T-cell (primary cell): ENCODE measurements around the gene PSMD12. TPM values are rescaled to one million over a fixed set of nuclear protein-coding genes. Genes with fewer than 3 reads are reported as not detected.
A peak's percentile ranks its signal among the peaks of the same experiment; 100 is the strongest.

Source experiments
- ATAC-seq, 4 experiments: fragments of 200-7000 bp in 3 of 4; fragments of 150-1000 bp in 1 of 4; cut with Tn5 transposase; replicated peaks in 1 of 4; 1 replicate in 3 of 4; 2 replicates in 1 of 4; pipeline ENCODE4 v1.10.0; 2021; ENCODE audit warnings: moderate library complexity in 3 of 4, mild to moderate bottlenecking in 2 of 4, moderate number of reproducible peaks in 1 of 4
- CTCF ChIA-PET, 2 donors: fragments of 300-600 bp; sonication (Branson Sonifier 250); formaldehyde crosslinking; loops; one replicate each; lab custom pipeline; 2022; ENCODE audit warnings: antibody characterized with exemption in 2 of 2; lab: Charles Lee
- POLR2A ChIA-PET, 2 donors: fragments of 300-600 bp; sonication (Branson Sonifier 250); formaldehyde crosslinking; loops; one replicate each; lab custom pipeline; 2022; ENCODE audit warnings: antibody characterized with exemption in 2 of 2; lab: Charles Lee
- DNase-seq, 35 experiments: peaks; one replicate each; pipeline versions ENCODE4 v3.0.0 to v3.0.0-alpha.2; 2013 to 2023
- H3K27ac ChIP-seq: one replicate; pipeline ENCODE4 v1.5.1; 2013; ENCODE audit warnings: low read length
- H3K27me3 ChIP-seq, 2 experiments: replicated peaks in 1 of 2; 1 replicate in 1 of 2; 2 replicates in 1 of 2; pipeline versions ENCODE4 v1.6.1 to v1.7.0; 2013; ENCODE audit warnings: low read length in 1 of 2, mixed read lengths in 1 of 2; ENCODE audit not compliant: control insufficient read depth in 2 of 2, insufficient read depth in 2 of 2; ENCODE audit errors: extremely low read depth in 1 of 2
- H3K36me3 ChIP-seq, 2 donors: 1 replicate in 1 of 2; 2 replicates in 1 of 2; pipeline versions ENCODE4 v1.6.1 to v1.7.0; 2013; ENCODE audit warnings: low read length in 1 of 2; ENCODE audit not compliant: control insufficient read depth in 2 of 2, insufficient read depth in 1 of 2; ENCODE audit errors: extremely low read depth in 1 of 2
- H3K4me1 ChIP-seq, 2 experiments: 1 replicate in 1 of 2; 2 replicates in 1 of 2; pipeline versions ENCODE4 v1.6.1 to v1.7.0; 2013; ENCODE audit warnings: low read length in 2 of 2, mixed read lengths in 1 of 2; ENCODE audit not compliant: insufficient read depth in 2 of 2, control insufficient read depth in 1 of 2; ENCODE audit errors: extremely low read depth in 1 of 2
- H3K4me3 ChIP-seq, 2 donors: 1 replicate in 1 of 2; 2 replicates in 1 of 2; pipeline versions ENCODE4 v1.5.1 to v1.7.0; 2013; ENCODE audit warnings: mild to moderate bottlenecking in 2 of 2, low read length in 1 of 2, moderate library complexity in 1 of 2; ENCODE audit not compliant: control insufficient read depth in 1 of 2; ENCODE audit errors: extremely low read depth in 1 of 2
- H3K9me3 ChIP-seq: 2 replicates; pipeline ENCODE4 v1.7.0; 2013
- H3K27ac Mint-ChIP-seq, 2 donors: one replicate each; pipeline ENCODE4 v1.8.0; 2020 to 2021; ENCODE audit warnings: mild to moderate bottlenecking in 2 of 2, mixed read lengths in 2 of 2
- H3K27me3 Mint-ChIP-seq, 2 donors: one replicate each; pipeline ENCODE4 v1.8.0; 2021 to 2022; ENCODE audit warnings: mixed read lengths in 2 of 2
- H3K36me3 Mint-ChIP-seq: one replicate; pipeline ENCODE4 v1.8.0; 2021; ENCODE audit warnings: mixed read lengths
- H3K4me1 Mint-ChIP-seq, 3 donors: one replicate each; pipeline ENCODE4 v1.8.0; 2020 to 2022; ENCODE audit warnings: mixed read lengths in 3 of 3, mild to moderate bottlenecking in 1 of 3
- H3K4me3 Mint-ChIP-seq, 3 donors: one replicate each; pipeline ENCODE4 v1.8.0; 2020 to 2022; ENCODE audit warnings: mild to moderate bottlenecking in 3 of 3, mixed read lengths in 3 of 3, moderate library complexity in 3 of 3
- H3K9me3 Mint-ChIP-seq, 3 donors: one replicate each; pipeline ENCODE4 v1.8.0; 2020 to 2022; ENCODE audit warnings: mixed read lengths in 3 of 3
- WGBS: methylation state at CpG from one replicate; pipeline ENCODE4 v1.1.5; 2013; ENCODE audit warnings: missing lambda C conversion rate; ENCODE audit not compliant: insufficient coverage; 5-methylcytosine and 5-hydroxymethylcytosine counted together
- total RNA-seq, 35 experiments: library from RNA in 6 of 35; stranded (reverse) in 6 of 35; fragments of 120-200 nt in 1 of 35; gene quantifications; one replicate each; pipeline versions ENCODE4 v1.2.1 to v1.2.4 and lab custom pipeline; 2013 to 2026

The PSMD12 gene
- 10 to 100 TPM; 28.1 to 49.9 (median 37.7) TPM for total RNA-seq
- total RNA-seq (2013): 28.0 TPM
- 34.8 to 191 (median 58.2) reads per million in 29 experiments for total RNA-seq (lab: John Stamatoyannopoulos, UW)

DNA sequence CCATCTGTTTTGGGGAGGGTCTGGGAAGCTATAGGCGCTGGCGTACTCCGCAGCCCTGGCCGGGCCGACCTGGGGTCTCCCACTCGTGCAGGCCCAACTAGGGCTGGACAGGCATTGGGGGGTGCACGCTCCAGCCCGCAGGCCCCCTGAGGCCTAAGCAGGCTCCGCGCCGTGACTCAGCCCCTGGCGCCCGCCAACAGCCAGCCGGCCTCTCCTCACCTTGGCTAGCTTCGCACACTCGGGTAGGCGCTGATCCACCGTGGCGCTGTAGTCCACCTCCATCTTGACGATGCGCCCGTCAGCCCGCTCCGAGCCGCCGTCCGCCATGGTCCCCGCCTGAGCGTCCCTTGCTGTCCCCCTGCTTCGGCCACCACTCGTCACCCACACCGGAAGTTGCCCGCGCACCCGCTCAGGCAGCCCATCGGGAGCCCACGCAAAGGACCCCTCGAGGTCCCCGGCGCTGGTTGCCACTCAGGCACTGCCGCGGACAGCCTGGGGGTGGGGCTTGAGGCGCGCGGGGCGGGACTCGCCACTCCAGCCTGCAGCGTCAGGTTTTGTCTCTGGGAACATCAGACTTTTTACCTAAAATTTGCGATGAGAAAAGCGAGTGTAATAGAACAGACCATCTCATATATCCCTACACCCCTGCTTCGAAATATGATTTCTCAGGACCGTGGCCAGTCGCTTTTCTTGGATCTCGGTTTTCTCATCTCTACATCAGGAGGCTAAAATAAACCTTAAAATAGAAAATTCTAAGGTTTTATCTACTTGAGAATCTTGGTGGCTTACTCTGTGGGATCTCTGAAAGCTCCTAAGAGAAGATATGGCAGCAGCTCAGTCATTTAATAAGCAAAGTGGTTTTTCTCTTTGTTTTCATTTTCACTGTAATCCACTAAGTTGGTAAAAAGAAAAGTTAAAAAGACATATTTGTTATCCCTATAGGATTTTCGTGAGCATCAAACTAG, at the start of gene PSMD12:
PSMD12 (minus strand) TSS at position 385 of the 965 bp plus-strand sequence; CDS start at position 327, 58 bp downstream.
- Mint-ChIP-seq H3K27ac (peak within 1 kb of the TSS; percentile 96 to 98), H3K4me3 (peak within 1 kb of the TSS; percentile 87 to 96 (median 92)), H3K36me3 (peaks cover 4% of the 10 kb centered on the region), H3K27me3 (no peaks in the 10 kb centered on the region), H3K9me3 (no peaks in the 10 kb centered on the region), H3K4me1 (peaks cover 46 to 52% (median 48%) of the 10 kb centered on the region in 3 donors)
- peaks cover 0 to 5% of the 10 kb centered on the region in 2 donors for H3K36me3 ChIP-seq
- under 1% methylated on average over 42 of the region's 55 CpGs for WGBS
- ChIA-PET CTCF (interaction anchor here (0.5 to 4.5 kb wide), 4 partner anchors 10 to 796 kb away, joined by 3 to 30 read pairs (median 8); partner anchors contain the start of gene PITPNC1 (in 1 of the 2)), POLR2A (interaction anchor here (0.6 to 0.7 kb wide), 4 partner anchors 14 to 351 kb away, joined by 3 to 9 read pairs (median 4); no protein-coding TSS in a partner anchor)
- no peaks in the 10 kb centered on the region for H3K27me3 ChIP-seq
- DNase-seq (peak; percentile 82 to 96 (median 89)), ATAC-seq (peak; percentile 97 to 99 (median 98))
- H3K4me1 ChIP-seq: peaks cover 14 to 24% of the 10 kb centered on the region in 2 experiments
- H3K4me3 ChIP-seq: peak within 1 kb of the TSS; percentile 94 to 97
- H3K27ac ChIP-seq: peak within 1 kb of the TSS; percentile 94
- H3K9me3 ChIP-seq: no peaks in the 10 kb centered on the region

- WGBS: 95% methylated on average over 3 of the region's 7 CpGs
- no peak for ATAC-seq
- H3K27me3 ChIP-seq: no peaks in the 10 kb centered on the region
- H3K36me3 ChIP-seq: peaks cover 0 to 3% of the 10 kb centered on the region in 2 donors
- Mint-ChIP-seq H3K4me3 (no peak overlapping the region), H3K27ac (peak overlapping the region; percentile 50), H3K27me3 (no peaks in the 10 kb centered on the region), H3K9me3 (peaks cover 0 to 7% (median 0%) of the 10 kb centered on the region in 3 donors), H3K4me1 (peaks cover 85 to 94% (median 91%) of the 10 kb centered on the region in 3 donors), H3K36me3 (peaks cover 32% of the 10 kb centered on the region)
- no peak overlapping the region for H3K4me3 ChIP-seq
- no peaks in the 10 kb centered on the region for H3K9me3 ChIP-seq
- ChIA-PET CTCF (interaction anchor here in 1 of 2 donors (0.5 kb wide), 1 partner anchor 37 kb away, joined by 3 read pairs; no protein-coding TSS in a partner anchor), POLR2A (interaction anchor here in 1 of 2 donors (0.6 kb wide), 1 partner anchor 64 kb away, joined by 3 read pairs; no protein-coding TSS in a partner anchor)
- H3K4me1 ChIP-seq: peaks cover 8 to 51% of the 10 kb centered on the region in 2 experiments
- no peak overlapping the region for H3K27ac ChIP-seq
- DNase-seq: no peak
These were observed 48.9 kb upstream of the PSMD12 start for GRCh38 chr17:67415291-67415690.

DNA sequence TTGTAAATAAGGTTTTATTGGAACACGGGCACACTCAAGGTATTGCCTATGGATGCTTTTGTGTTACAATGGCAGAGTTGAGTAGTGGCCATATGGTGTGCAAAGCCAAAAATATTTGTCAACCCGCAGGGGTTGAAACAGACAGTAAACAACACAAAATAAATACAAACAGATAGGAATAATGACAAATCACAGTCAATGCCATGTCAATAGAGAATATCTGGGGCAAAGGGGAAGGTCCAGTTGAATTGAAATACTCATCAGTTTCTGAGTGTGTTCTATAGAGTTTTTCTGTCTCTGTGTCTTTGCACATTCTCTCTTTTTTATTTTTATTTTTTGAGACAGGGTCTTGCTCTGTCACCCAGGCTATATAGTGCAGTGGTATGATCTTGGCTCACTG, 48.2 kb upstream of the PSMD12 start:
- peaks cover 0 to 3% of the 10 kb centered on the region in 2 donors for H3K36me3 ChIP-seq
- peaks cover 3 to 45% of the 10 kb centered on the region in 2 experiments for H3K4me1 ChIP-seq
- POLR2A ChIA-PET: no interaction called here
- H3K27ac ChIP-seq: no peak overlapping the region
- Mint-ChIP-seq H3K27me3 (no peaks in the 10 kb centered on the region), H3K36me3 (peaks cover 35% of the 10 kb centered on the region), H3K27ac (peak overlapping the region; percentile 50 to 69), H3K4me3 (no peak overlapping the region), H3K4me1 (peaks cover 82 to 94% (median 88%) of the 10 kb centered on the region in 3 donors), H3K9me3 (peaks cover 0 to 7% (median 0%) of the 10 kb centered on the region in 3 donors)
- no peaks in the 10 kb centered on the region for H3K9me3 ChIP-seq
- no peak for ATAC-seq
- WGBS: no CpG with 5 or more reads among the region's 2 CpGs
- no peaks in the 10 kb centered on the region for H3K27me3 ChIP-seq
- no peak overlapping the region for H3K4me3 ChIP-seq
- CTCF ChIA-PET: no interaction called here
- DNase-seq: no peak

GRCh38 chr17:67414130-67414529, 47.8 kb upstream of the PSMD12 start:
- no peak for ATAC-seq
- H3K36me3 Mint-ChIP-seq: peaks cover 35% of the 10 kb centered on the region
- peak overlapping the region in 1 of 2 donors; percentile 75 for H3K27ac Mint-ChIP-seq
- DNase-seq: no peak
- Histone ChIP-seq H3K4me3 (no peak overlapping the region), H3K27ac (no peak overlapping the region), H3K27me3 (no peaks in the 10 kb centered on the region), H3K4me1 (peaks cover under 1 to 41% of the 10 kb centered on the region in 2 experiments), H3K9me3 (no peaks in the 10 kb centered on the region), H3K36me3 (peaks cover 0 to 3% of the 10 kb centered on the region in 2 donors)
- H3K4me1 Mint-ChIP-seq: peaks cover 81 to 90% (median 86%) of the 10 kb centered on the region in 3 donors
- ChIA-PET POLR2A (no interaction called here), CTCF (no interaction called here)
- no peak overlapping the region for H3K4me3 Mint-ChIP-seq
- H3K9me3 Mint-ChIP-seq: peaks cover 0 to 7% (median 0%) of the 10 kb centered on the region in 3 donors
- H3K27me3 Mint-ChIP-seq: no peaks in the 10 kb centered on the region
- WGBS: no CpG with 5 or more reads among the region's 1 CpG

- ATAC-seq (no peak), DNase-seq (no peak)
- Histone ChIP-seq H3K27ac (no peak overlapping the region), H3K4me3 (no peak overlapping the region), H3K36me3 (peaks cover 0 to 3% of the 10 kb centered on the region in 2 donors), H3K27me3 (no peaks in the 10 kb centered on the region), H3K9me3 (no peaks in the 10 kb centered on the region), H3K4me1 (peaks cover 0 to 34% of the 10 kb centered on the region in 2 experiments)
- Mint-ChIP-seq H3K36me3 (peaks cover 35% of the 10 kb centered on the region), H3K27me3 (no peaks in the 10 kb centered on the region), H3K4me3 (no peak overlapping the region), H3K9me3 (peaks cover 0 to 7% (median 0%) of the 10 kb centered on the region in 3 donors), H3K4me1 (peaks cover 78 to 88% (median 83%) of the 10 kb centered on the region in 3 donors), H3K27ac (peak overlapping the region; percentile 49 to 75)
- WGBS: 100% methylated on average over 3 of the region's 5 CpGs
- ChIA-PET CTCF (no interaction called here), POLR2A (no interaction called here)
These were observed 47.0 kb upstream of the PSMD12 start for GRCh38 chr17:67413388-67413787.

DNA sequence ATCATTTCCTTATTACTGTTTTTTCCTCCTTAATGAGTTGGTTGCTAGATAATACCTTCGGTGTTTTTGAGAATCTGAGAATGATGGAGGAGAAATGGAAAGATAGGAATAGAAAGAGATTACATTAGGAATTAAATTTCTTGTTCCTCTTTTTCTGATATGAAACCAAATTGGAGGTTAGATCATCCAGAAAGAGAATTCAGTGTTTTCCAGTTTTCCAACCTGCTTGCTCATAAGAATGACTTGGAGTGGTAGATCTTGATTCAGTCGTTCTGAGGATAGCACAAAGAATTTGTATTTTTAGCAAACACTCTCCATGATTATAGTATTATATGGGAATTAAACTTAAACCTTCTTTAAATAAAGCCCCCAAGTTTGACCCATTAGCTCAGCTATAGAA, 46.6 kb upstream of the PSMD12 start:
- no peaks in the 10 kb centered on the region for H3K27me3 Mint-ChIP-seq
- ChIA-PET POLR2A (no interaction called here), CTCF (no interaction called here)
- H3K27ac Mint-ChIP-seq: peak overlapping the region; percentile 49 to 75
- Histone ChIP-seq H3K4me3 (no peak overlapping the region), H3K9me3 (no peaks in the 10 kb centered on the region), H3K4me1 (peaks cover 0 to 38% of the 10 kb centered on the region in 2 experiments), H3K27me3 (no peaks in the 10 kb centered on the region), H3K27ac (no peak overlapping the region), H3K36me3 (peaks cover 0 to 3% of the 10 kb centered on the region in 2 donors)
- no peak overlapping the region for H3K4me3 Mint-ChIP-seq
- WGBS: no CpG with 5 or more reads among the region's 2 CpGs
- DNase-seq (no peak), ATAC-seq (no peak)
- H3K4me1 Mint-ChIP-seq: peaks cover 75 to 88% (median 83%) of the 10 kb centered on the region in 3 donors
- H3K36me3 Mint-ChIP-seq: peaks cover 32% of the 10 kb centered on the region
- peaks cover 0 to 7% (median 0%) of the 10 kb centered on the region in 3 donors for H3K9me3 Mint-ChIP-seq
